HG03095 (cell line): Measurements from ENCODE around the gene C1orf87.

ENCODE experiments used
- ATAC-seq: cut with Tn5 transposase; IDR thresholded peaks from one replicate; pipeline ENCODE4 v1.9.1; 2021; ENCODE audit warnings: moderate library complexity; ENCODE audit not compliant: unreplicated experiment

C1orf87 gene

GRCh38 chr1:59952065-59952464 is 121.5 kb downstream of the C1orf87 start:
- ATAC-seq: no peak

DNA sequence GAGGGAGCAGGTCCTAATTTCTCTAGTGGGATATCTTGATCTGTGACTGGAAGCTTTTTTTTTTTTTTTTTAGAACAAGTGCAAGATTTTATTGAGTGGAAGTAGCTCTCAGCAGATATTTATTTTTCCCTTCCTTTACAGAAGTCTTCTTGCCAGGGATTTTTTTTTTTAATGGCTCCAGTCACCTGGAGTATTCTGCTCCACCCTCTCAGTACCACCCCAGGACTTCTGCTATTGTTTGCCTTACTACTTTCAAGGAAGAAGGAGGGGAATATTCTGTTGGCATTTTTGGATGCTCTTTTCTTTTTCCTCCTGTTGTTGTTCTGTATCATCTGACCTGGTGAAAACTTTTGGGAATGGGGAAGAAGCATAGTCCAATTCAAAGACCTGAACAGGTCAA is 123.9 kb downstream of the C1orf87 start:
- ATAC-seq: no peak

DNA sequence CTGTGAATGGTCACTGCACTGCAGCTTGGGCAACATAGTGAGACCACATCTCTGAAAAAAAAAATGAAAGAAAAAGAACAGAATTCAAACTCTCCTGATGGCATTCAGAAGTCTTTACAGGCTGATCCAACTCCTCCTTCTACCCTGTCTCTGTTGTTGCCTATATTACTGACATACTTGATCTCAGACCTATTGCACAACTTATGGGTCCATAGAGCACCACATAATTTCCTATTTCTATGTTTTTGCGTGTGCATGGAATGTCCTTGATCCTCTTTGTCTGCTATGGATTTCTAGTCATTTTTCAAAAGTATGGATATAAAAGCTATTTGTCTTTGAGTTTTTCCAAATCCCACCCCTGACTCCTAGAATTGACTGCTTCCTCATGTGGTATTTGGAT is 124.6 kb downstream of the C1orf87 start:
- ATAC-seq: no peak

DNA sequence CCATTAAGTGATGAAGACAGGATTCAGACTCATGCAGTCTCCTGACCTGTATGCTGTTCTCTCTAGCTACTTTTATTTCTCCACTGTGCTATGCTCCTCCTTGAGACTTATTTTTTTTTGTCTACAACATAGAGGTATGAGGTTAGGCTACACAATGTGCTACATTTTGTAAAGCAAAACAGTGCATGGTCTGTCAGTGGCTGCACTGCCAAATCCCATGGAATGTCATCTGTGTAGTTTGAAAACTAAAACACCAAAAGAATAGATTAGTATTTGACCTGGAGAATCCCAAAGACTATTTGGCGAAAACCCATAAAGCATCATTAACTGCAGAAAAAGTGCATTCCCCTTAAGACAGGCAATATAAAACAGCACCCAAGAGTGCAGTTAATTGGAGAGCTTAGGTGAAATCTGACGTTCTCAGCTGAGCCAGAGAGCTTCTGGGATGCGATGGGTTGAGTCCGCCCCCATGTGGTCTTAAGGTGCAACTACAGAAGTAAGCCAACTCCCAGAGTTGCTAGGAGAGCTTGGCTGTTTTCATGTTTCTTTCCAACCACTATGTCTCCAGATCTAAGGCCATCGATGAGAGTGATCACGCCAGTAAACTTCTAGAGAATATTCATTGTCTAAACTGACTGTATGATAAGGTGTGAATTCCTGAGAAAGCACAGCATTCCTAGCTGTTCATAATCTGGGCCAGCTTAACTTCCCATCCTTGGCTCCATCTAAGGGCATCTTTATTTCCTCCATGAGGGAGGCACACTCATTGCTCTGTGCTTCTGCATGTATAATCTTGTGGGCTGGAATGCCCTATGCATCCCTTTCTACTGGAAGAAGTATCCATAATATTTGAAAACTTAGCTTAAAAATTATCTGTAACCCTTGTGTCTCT is 126.3 kb downstream of the C1orf87 start:
- peak; percentile 80 for ATAC-seq

DNA sequence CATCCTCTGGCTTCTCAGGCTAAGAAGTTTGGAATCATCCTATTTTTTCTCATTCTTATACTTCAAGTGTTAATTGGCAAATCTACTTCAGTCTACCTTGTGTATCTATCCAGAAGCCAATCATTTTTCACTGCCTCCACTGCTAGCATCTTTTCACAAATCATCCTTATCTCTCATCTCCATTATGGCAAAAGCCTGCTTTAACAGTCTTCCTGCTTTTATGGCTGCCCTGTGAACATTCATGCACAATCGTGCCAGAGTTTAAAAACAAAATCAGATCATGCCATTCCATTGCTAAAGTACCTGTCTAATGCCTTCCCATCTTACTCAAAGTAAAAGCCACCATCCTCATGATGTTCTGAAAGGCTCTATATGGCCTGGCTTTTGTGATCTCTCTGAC is 127.8 kb downstream of the C1orf87 start:
- ATAC-seq: no peak
